GM18519 (cell line): ENCODE data around the gene MIA.
"Not testable (repeated sequence)": the region's sequence is repeated elsewhere in the genome, so short reads cannot be mapped to it uniquely, and the experiment has no call there.

Experiments
- ATAC-seq: cut with Tn5 transposase; IDR thresholded peaks from one replicate; pipeline ENCODE4 v1.9.1; 2021; ENCODE audit warnings: mild to moderate bottlenecking, moderate library complexity; ENCODE audit not compliant: unreplicated experiment, low FRiP score

Gene MIA

GRCh38 chr19:40801426-40802299 is 26.3 kb downstream of the MIA start:
- no peak for ATAC-seq

GRCh38 chr19:40802300-40803169 is 27.2 kb downstream of the MIA start:
- ATAC-seq, result no peak

- no peak for ATAC-seq
These were observed 28.0 kb downstream of the MIA start for GRCh38 chr19:40803170-40803856.

GRCh38 chr19:40803857-40804782 is 28.8 kb downstream of the MIA start:
- ATAC-seq, result no peak

GRCh38 chr19:40804783-40805242 is 29.5 kb downstream of the MIA start:
- no peak for ATAC-seq

- no peak for ATAC-seq
These were observed 30.0 kb downstream of the MIA start for GRCh38 chr19:40805258-40805868.

GRCh38 chr19:40806423-40807146 is 31.3 kb downstream of the MIA start:
- ATAC-seq, result no peak

- no peak for ATAC-seq
These were observed 32.1 kb downstream of the MIA start for GRCh38 chr19:40807147-40808020.

- no peak for ATAC-seq
These were observed 32.7 kb downstream of the MIA start for GRCh38 chr19:40808021-40808325.

GRCh38 chr19:40808497-40808896 is 33.2 kb downstream of the MIA start:
- ATAC-seq, result no peak

- ATAC-seq, result no peak
These were observed 34.2 kb downstream of the MIA start for GRCh38 chr19:40809358-40810086.

- no peak for ATAC-seq
These were observed 34.8 kb downstream of the MIA start for GRCh38 chr19:40810160-40810559.

GRCh38 chr19:40810649-40811408 is 35.5 kb downstream of the MIA start:
- ATAC-seq, result not testable (repeated sequence)

GRCh38 chr19:40811478-40812341 is 36.4 kb downstream of the MIA start:
- ATAC-seq, result no peak

- not testable (repeated sequence) for ATAC-seq
These were observed 37.2 kb downstream of the MIA start for GRCh38 chr19:40812571-40812970.

- ATAC-seq, result no peak
These were observed 37.9 kb downstream of the MIA start for GRCh38 chr19:40813182-40813581.
